DND-41 (cell line): ENCODE data around the gene EPHB2.

Experiments used
- ATAC-seq: fragments of 200-7000 bp; cut with Tn5 transposase; 3 replicates; pipeline ENCODE4 v1.9.1; 2021; ENCODE audit warnings: low read depth; ENCODE audit not compliant: insufficient read depth
- DNase-seq: peaks from one replicate; pipeline ENCODE4 v3.0.0-alpha.2; 2020
- H2AFZ ChIP-seq: 2 replicates; pipeline ENCODE4 v1.6.0; 2012; ENCODE audit warnings: low read depth, low read length
- H3K27ac ChIP-seq: 2 replicates; pipeline ENCODE4 v1.5.1; 2012; ENCODE audit warnings: low read length, inconsistent platforms
- H3K27me3 ChIP-seq: fragments of 200-600 bp; sonication (generic); 2 replicates; pipeline ENCODE4 v1.6.0; 2012; ENCODE audit warnings: low read length, mild to moderate bottlenecking, inconsistent platforms; ENCODE audit not compliant: insufficient read depth, poor library complexity
- H3K36me3 ChIP-seq: 2 replicates; pipeline ENCODE4 v1.5.1; 2012; ENCODE audit warnings: low read length, inconsistent platforms; ENCODE audit not compliant: insufficient read depth
- H3K4me1 ChIP-seq: 2 replicates; pipeline ENCODE4 v1.5.1; 2012; ENCODE audit warnings: mild to moderate bottlenecking, low read length; ENCODE audit not compliant: insufficient read depth
- H3K4me2 ChIP-seq: 2 replicates; pipeline ENCODE4 v1.6.0; 2012; ENCODE audit warnings: mild to moderate bottlenecking, moderate library complexity, low read length, inconsistent platforms; ENCODE audit not compliant: insufficient read depth
- H3K4me3 ChIP-seq, 2 experiments: fragments of 200-600 bp in 1 of 2; shearing (Covaris generic) in 1 of 2; 2 replicates each; pipeline ENCODE4 v1.5.1; 2012 to 2016; ENCODE audit warnings: inconsistent platforms in 2 of 2, low read length in 2 of 2, mild to moderate bottlenecking in 2 of 2, low read depth in 1 of 2, moderate library complexity in 1 of 2
- H3K79me2 ChIP-seq: 2 replicates; pipeline ENCODE4 v1.6.0; 2012; ENCODE audit warnings: low read length, inconsistent platforms; ENCODE audit not compliant: insufficient read depth
- H3K9ac ChIP-seq: 2 replicates; pipeline ENCODE4 v1.6.0; 2012; ENCODE audit warnings: low read depth, mild to moderate bottlenecking, inconsistent platforms, low read length, moderate library complexity
- H3K9me3 ChIP-seq: 2 replicates; pipeline ENCODE4 v1.5.1; 2012; ENCODE audit warnings: low read length, moderate library complexity, mild to moderate bottlenecking, inconsistent platforms; ENCODE audit not compliant: insufficient read depth, severe bottlenecking
- H4K20me1 ChIP-seq: 2 replicates; pipeline ENCODE4 v1.6.0; 2012; ENCODE audit warnings: low read length; ENCODE audit not compliant: insufficient read depth
- CTCF ChIP-seq: IDR thresholded peaks from 2 replicates; pipeline ENCODE4 v1.5.1; 2012; ENCODE audit warnings: borderline replicate concordance, low read length, moderate library complexity, mild to moderate bottlenecking; ENCODE audit not compliant: poor library complexity, severe bottlenecking; ENCODE audit errors: extremely low read depth
- EZH2 ChIP-seq: IDR thresholded peaks from 3 replicates; pipeline ENCODE4 v1.6.1; 2012; ENCODE audit warnings: borderline replicate concordance, low read depth, mild to moderate bottlenecking, moderate library complexity, low read length, inconsistent platforms; ENCODE audit not compliant: severe bottlenecking

The EPHB2 gene

GRCh38 chr1:22855668-22856606, 145.3 kb downstream of the EPHB2 start:
- DNase-seq (no peak), ATAC-seq (no peak)
- Histone ChIP-seq H3K4me1 (no peaks in the 10 kb centered on the region), H3K27ac (no peak overlapping the region), H3K27me3 (peaks cover 14% of the 10 kb centered on the region), H3K79me2 (no peaks in the 10 kb centered on the region), H2AFZ (no peak overlapping the region), H4K20me1 (0 out of 2 replicates have a peak, but pooled peaks cover 4% of the 10 kb centered on the region), H3K4me3 (no peak overlapping the region), H3K9ac (no peak overlapping the region), H3K9me3 (no peaks in the 10 kb centered on the region), H3K36me3 (no peaks in the 10 kb centered on the region), H3K4me2 (no peak overlapping the region)
- TF ChIP-seq EZH2: no peak
- no peak for TF ChIP-seq CTCF

- no peaks in the 10 kb centered on the region for H3K9me3 ChIP-seq
These were observed 147.0 kb downstream of the EPHB2 start for GRCh38 chr1:22857661-22858060.

GRCh38 chr1:22860414-22860800, 149.8 kb downstream of the EPHB2 start:
- Histone ChIP-seq H2AFZ (no peak overlapping the region), H3K4me3 (no peak overlapping the region), H3K4me2 (no peak overlapping the region), H3K4me1 (no peaks in the 10 kb centered on the region), H3K9me3 (no peaks in the 10 kb centered on the region), H3K79me2 (no peaks in the 10 kb centered on the region), H3K27me3 (peaks cover 6% of the 10 kb centered on the region), H3K36me3 (no peaks in the 10 kb centered on the region), H3K9ac (no peak overlapping the region), H3K27ac (no peak overlapping the region), H4K20me1 (0 out of 2 replicates have a peak, but pooled peaks cover 4% of the 10 kb centered on the region)
- DNase-seq: no peak
- TF ChIP-seq EZH2 (no peak), CTCF (no peak)
- no peak for ATAC-seq

More at GRCh38 chr1:22857661-22858060, 147.0 kb downstream of the EPHB2 start:
- peaks cover 4% of the 10 kb centered on the region for H3K27me3 ChIP-seq
- no peak overlapping the region for H3K9ac ChIP-seq
- no peak overlapping the region for H3K27ac ChIP-seq
- H2AFZ ChIP-seq: no peak overlapping the region
- no peaks in the 10 kb centered on the region for H3K79me2 ChIP-seq
- H4K20me1 ChIP-seq: 0 out of 2 replicates have a peak, but pooled peaks cover 4% of the 10 kb centered on the region
- no peak for DNase-seq
- H3K4me2 ChIP-seq: no peak overlapping the region
- no peaks in the 10 kb centered on the region for H3K4me1 ChIP-seq
- no peaks in the 10 kb centered on the region for H3K36me3 ChIP-seq
- ATAC-seq: no peak
- H3K4me3 ChIP-seq: no peak overlapping the region
- TF ChIP-seq CTCF (no peak), EZH2 (no peak)
